Breast epithelium (tissue), 3 donors: ENCODE data around the gene ACLY.

Source experiments
- CTCF ChIP-seq, 3 donors: fragments of 450-650 bp; IDR thresholded peaks; one replicate each; pipeline ENCODE4 v1.5.1; 2016 to 2017; ENCODE audit warnings: antibody characterized with exemption in 3 of 3, mild to moderate bottlenecking in 3 of 3, moderate library complexity in 3 of 3
- POLR2A ChIP-seq: fragments of 450-650 bp; IDR thresholded peaks from one replicate; pipeline ENCODE4 v1.6.1; 2016; ENCODE audit warnings: antibody characterized with exemption, mild to moderate bottlenecking, moderate library complexity

GRCh38 chr17:41824086-41824485, 94.7 kb downstream of the ACLY start:
- TF ChIP-seq CTCF (IDR thresholded peaks at IDR 0.05) (no peak), POLR2A (no peak)
